ENCODE measurements around the gene BCHE.

- TF ChIP-seq, protein P1, sequence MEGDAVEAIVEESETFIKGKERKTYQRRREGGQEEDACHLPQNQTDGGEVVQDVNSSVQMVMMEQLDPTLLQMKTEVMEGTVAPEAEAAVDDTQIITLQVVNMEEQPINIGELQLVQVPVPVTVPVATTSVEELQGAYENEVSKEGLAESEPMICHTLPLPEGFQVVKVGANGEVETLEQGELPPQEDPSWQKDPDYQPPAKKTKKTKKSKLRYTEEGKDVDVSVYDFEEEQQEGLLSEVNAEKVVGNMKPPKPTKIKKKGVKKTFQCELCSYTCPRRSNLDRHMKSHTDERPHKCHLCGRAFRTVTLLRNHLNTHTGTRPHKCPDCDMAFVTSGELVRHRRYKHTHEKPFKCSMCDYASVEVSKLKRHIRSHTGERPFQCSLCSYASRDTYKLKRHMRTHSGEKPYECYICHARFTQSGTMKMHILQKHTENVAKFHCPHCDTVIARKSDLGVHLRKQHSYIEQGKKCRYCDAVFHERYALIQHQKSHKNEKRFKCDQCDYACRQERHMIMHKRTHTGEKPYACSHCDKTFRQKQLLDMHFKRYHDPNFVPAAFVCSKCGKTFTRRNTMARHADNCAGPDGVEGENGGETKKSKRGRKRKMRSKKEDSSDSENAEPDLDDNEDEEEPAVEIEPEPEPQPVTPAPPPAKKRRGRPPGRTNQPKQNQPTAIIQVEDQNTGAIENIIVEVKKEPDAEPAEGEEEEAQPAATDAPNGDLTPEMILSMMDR (IDR thresholded peaks at IDR 0.05): no peak
- TF ChIP-seq EP300 (IDR thresholded peaks at IDR 0.05; ENCODE audit: low read depth): no peak
- no peak for TF ChIP-seq POLR2A (IDR thresholded peaks at IDR 0.05)
These were observed at the start of gene BCHE for GRCh38 chr3:165837058-165837525.

Measured in transverse colon (tissue), 3 donors.